ENCODE measurements around the gene AMMECR1L.
"Not testable (repeated sequence)": the region's sequence is repeated elsewhere in the genome, so short reads cannot be mapped to it uniquely, and the experiment has no call there.

AMMECR1L gene

GRCh38 chr2:127885780-127886592, at the start of gene AMMECR1L:
Gene AMMECR1L, minus strand, starts transcription at chr2:127885956. Its CDS starts 11,722 bp downstream, at chr2:127874234.
- peak; percentile 34 for DNase-seq (ENCODE audit: low read depth)

- no peak for DNase-seq (ENCODE audit: low read depth)
Observed at GRCh38 chr2:127935337-127935736, 49.6 kb upstream of the AMMECR1L start.

- DNase-seq (ENCODE audit: low read depth) = peak; percentile 83
Observed at GRCh38 chr2:127932199-127932876, 46.6 kb upstream of the AMMECR1L start.

- DNase-seq (ENCODE audit: low read depth) = no peak
Observed at GRCh38 chr2:127929449-127929848, 43.7 kb upstream of the AMMECR1L start.

GRCh38 chr2:127927384-127927783, 41.6 kb upstream of the AMMECR1L start:
- DNase-seq (ENCODE audit: low read depth) = no peak

GRCh38 chr2:127917916-127918315, 32.2 kb upstream of the AMMECR1L start:
- DNase-seq (ENCODE audit: low read depth) = no peak

GRCh38 chr2:127913808-127914457, 28.2 kb upstream of the AMMECR1L start:
- DNase-seq (ENCODE audit: low read depth) = no peak

- DNase-seq (ENCODE audit: low read depth) = no peak
Observed at GRCh38 chr2:127911737-127912136, 26.0 kb upstream of the AMMECR1L start.

- DNase-seq (ENCODE audit: low read depth) = no peak
Observed at GRCh38 chr2:127910415-127910814, 24.7 kb upstream of the AMMECR1L start.

- no peak for DNase-seq (ENCODE audit: low read depth)
Observed at GRCh38 chr2:127909019-127909418, 23.3 kb upstream of the AMMECR1L start.

- not testable (repeated sequence) for DNase-seq (ENCODE audit: low read depth)
Observed at GRCh38 chr2:127907733-127908400, 22.1 kb upstream of the AMMECR1L start.

- DNase-seq (ENCODE audit: low read depth) = no peak
Observed at GRCh38 chr2:127906206-127906926, 20.6 kb upstream of the AMMECR1L start.

GRCh38 chr2:127901339-127902056, 15.7 kb upstream of the AMMECR1L start:
- no peak for DNase-seq (ENCODE audit: low read depth)

GRCh38 chr2:127897531-127898211, 11.9 kb upstream of the AMMECR1L start:
- no peak for DNase-seq (ENCODE audit: low read depth)

GRCh38 chr2:127893494-127893893, 7.7 kb upstream of the AMMECR1L start:
- DNase-seq (ENCODE audit: low read depth) = no peak

GRCh38 chr2:127893033-127893432, 7.3 kb upstream of the AMMECR1L start:
- DNase-seq (ENCODE audit: low read depth) = no peak

GRCh38 chr2:127891811-127892210, 6.1 kb upstream of the AMMECR1L start:
- no peak for DNase-seq (ENCODE audit: low read depth)

GRCh38 chr2:127890756-127891155, 5.0 kb upstream of the AMMECR1L start:
- DNase-seq (ENCODE audit: low read depth) = not testable (repeated sequence)

GRCh38 chr2:127888772-127889171, 3.0 kb upstream of the AMMECR1L start:
- no peak for DNase-seq (ENCODE audit: low read depth)

GRCh38 chr2:127887776-127888130, 2.0 kb upstream of the AMMECR1L start:
- DNase-seq (ENCODE audit: low read depth) = no peak

All from HS-5 (cell line).